ENCODE measurements around the gene MKNK1.

Gene MKNK1

DNA sequence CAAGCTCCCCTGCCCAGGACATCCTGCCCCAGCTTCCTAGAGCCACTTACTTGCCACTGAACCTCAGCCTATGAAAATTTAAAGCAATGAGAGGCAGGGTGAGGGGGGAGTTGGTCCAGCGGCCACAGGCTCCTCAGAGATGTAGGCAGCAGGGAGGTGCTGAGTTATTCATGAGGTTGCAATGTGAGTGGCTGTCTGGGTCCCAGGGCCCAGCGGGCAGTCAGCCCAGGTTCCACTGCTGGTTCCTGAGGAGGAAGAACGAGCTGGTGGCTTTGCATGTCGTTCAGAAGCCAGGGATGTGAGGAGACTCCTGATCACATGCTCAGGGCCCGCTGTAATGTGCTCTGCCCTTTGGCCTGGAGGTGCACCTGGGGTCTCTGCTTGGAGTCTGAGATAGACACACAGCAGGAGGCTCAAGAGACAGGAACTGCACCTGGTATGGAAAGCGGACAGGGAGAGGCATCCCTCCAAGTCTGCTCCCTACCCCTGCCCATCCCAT, 52.4 kb downstream of the MKNK1 start, which contains the start of gene KNCN:
Gene KNCN (minus strand): TSS at position 51 of the 499 bp plus-strand sequence. CDS start 432 bp downstream, outside the sequence.
- no peak for ATAC-seq (ENCODE audit: low read depth)
- Histone ChIP-seq H3K4me1 (ENCODE audit: insufficient read depth, poor library complexity, severe bottlenecking) (no peaks in the 10 kb centered on the region), H3K9me3 (ENCODE audit: severe bottlenecking) (no peaks in the 10 kb centered on the region), H3K27me3 (ENCODE audit: insufficient read depth, poor library complexity, severe bottlenecking) (no peaks in the 10 kb centered on the region), H3K4me3 (ENCODE audit: severe bottlenecking) (no peak within 1 kb of the TSS), H3K36me3 (ENCODE audit: low read depth) (no peaks in the 10 kb centered on the region), H3K27ac (ENCODE audit: poor library complexity, severe bottlenecking) (no peak within 1 kb of the TSS)
- DNase-seq (ENCODE audit: low spot score), result peak; percentile 34
- TF ChIP-seq, protein P1, sequence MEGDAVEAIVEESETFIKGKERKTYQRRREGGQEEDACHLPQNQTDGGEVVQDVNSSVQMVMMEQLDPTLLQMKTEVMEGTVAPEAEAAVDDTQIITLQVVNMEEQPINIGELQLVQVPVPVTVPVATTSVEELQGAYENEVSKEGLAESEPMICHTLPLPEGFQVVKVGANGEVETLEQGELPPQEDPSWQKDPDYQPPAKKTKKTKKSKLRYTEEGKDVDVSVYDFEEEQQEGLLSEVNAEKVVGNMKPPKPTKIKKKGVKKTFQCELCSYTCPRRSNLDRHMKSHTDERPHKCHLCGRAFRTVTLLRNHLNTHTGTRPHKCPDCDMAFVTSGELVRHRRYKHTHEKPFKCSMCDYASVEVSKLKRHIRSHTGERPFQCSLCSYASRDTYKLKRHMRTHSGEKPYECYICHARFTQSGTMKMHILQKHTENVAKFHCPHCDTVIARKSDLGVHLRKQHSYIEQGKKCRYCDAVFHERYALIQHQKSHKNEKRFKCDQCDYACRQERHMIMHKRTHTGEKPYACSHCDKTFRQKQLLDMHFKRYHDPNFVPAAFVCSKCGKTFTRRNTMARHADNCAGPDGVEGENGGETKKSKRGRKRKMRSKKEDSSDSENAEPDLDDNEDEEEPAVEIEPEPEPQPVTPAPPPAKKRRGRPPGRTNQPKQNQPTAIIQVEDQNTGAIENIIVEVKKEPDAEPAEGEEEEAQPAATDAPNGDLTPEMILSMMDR (IDR thresholded peaks at IDR 0.05; ENCODE audit: poor library complexity, severe bottlenecking), result no peak

DNA sequence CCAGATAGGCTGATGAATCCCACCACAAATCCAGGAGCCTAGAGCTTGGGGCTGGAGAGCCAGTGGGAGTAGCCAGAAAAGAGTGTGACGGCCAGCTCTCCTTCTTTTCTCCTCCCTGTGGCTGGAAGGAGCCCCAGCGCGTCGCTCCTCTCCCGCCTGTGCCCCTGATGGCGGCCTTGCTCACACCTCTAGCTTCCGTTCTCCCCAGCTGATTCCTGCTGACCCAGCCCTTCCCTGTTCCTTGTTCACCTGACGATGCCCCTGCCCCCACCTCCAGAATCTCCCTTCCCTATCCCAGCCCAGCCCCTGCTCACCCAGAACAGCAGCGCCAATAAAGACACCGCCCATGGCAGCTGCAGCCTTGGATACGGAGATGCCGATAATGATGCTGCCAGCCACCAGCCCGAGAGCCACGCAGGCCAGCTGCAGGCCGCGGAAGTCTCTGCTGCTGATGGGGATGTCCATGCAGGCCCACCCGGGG, 53.3 kb downstream of the MKNK1 start:
- TF ChIP-seq, protein P1 (IDR thresholded peaks at IDR 0.05; ENCODE audit: poor library complexity, severe bottlenecking), result no peak
- no peak overlapping the region for H3K4me3 ChIP-seq (ENCODE audit: severe bottlenecking)
- H3K27me3 ChIP-seq (ENCODE audit: insufficient read depth, poor library complexity, severe bottlenecking), result no peaks in the 10 kb centered on the region
- ATAC-seq (ENCODE audit: low read depth) (no peak), DNase-seq (ENCODE audit: low spot score) (peak; percentile 54)
- H3K9me3 ChIP-seq (ENCODE audit: severe bottlenecking), result no peaks in the 10 kb centered on the region
- H3K36me3 ChIP-seq (ENCODE audit: low read depth), result no peaks in the 10 kb centered on the region
- no peaks in the 10 kb centered on the region for H3K4me1 ChIP-seq (ENCODE audit: insufficient read depth, poor library complexity, severe bottlenecking)
- no peak overlapping the region for H3K27ac ChIP-seq (ENCODE audit: poor library complexity, severe bottlenecking)

DNA sequence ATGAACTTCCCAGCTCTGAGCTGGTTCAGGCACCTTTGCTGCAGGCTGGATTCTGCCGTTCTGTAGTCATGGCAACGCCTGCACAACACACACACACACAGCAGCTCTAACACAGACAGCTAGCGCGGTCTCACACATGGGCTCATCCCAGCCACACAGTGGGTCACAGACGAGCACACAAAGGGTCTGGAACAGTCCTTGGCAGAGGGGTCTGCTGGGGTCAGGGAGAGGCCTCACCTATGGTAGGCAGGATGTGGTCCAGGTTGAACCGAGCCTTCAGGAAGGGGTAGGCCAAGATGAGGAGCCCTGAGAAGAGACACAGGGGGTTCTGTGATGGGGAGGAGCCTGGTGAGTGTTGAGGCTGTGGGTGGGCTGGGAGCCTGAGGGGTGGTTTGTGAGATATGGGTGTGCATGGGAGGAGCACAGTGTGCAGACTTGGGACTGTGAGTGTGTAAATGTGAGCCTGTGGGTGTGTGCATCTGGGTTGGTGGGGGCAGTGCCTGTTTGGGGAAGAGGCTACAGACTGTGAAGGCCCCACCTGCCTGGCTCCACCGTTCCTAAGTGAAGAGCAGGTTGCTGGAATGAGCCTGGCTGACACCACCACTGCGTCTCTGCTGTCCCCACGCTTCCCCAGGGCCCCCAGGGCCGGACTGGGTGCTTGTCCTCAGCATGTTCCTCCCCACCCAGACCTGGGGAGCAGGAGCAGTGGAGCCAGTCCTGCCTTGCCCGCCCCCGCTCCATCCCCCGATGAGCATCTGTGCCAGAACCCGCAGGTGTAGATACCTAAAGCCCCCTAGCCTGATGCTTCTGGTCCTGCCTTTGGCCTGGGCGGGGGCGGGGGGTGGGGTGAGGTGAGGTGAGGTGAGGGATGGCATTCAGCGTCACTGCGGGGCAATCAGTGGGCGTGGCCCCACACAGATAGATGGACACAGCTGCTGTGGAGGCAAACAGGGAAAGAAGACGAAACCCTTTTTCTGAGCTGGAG, 54.1 kb downstream of the MKNK1 start:
- no peaks in the 10 kb centered on the region for H3K36me3 ChIP-seq (ENCODE audit: low read depth)
- TF ChIP-seq, protein P1 (IDR thresholded peaks at IDR 0.05; ENCODE audit: poor library complexity, severe bottlenecking), result no peak
- peak; percentile 17; the same call in 2 of the 3 replicates for ATAC-seq (ENCODE audit: low read depth)
- H3K27me3 ChIP-seq (ENCODE audit: insufficient read depth, poor library complexity, severe bottlenecking), result peaks cover 7% of the 10 kb centered on the region
- no peak overlapping the region for H3K27ac ChIP-seq (ENCODE audit: poor library complexity, severe bottlenecking)
- DNase-seq (ENCODE audit: low spot score), result peak; percentile 45
- no peaks in the 10 kb centered on the region for H3K4me1 ChIP-seq (ENCODE audit: insufficient read depth, poor library complexity, severe bottlenecking)
- no peak overlapping the region for H3K4me3 ChIP-seq (ENCODE audit: severe bottlenecking)
- no peaks in the 10 kb centered on the region for H3K9me3 ChIP-seq (ENCODE audit: severe bottlenecking)

DNA sequence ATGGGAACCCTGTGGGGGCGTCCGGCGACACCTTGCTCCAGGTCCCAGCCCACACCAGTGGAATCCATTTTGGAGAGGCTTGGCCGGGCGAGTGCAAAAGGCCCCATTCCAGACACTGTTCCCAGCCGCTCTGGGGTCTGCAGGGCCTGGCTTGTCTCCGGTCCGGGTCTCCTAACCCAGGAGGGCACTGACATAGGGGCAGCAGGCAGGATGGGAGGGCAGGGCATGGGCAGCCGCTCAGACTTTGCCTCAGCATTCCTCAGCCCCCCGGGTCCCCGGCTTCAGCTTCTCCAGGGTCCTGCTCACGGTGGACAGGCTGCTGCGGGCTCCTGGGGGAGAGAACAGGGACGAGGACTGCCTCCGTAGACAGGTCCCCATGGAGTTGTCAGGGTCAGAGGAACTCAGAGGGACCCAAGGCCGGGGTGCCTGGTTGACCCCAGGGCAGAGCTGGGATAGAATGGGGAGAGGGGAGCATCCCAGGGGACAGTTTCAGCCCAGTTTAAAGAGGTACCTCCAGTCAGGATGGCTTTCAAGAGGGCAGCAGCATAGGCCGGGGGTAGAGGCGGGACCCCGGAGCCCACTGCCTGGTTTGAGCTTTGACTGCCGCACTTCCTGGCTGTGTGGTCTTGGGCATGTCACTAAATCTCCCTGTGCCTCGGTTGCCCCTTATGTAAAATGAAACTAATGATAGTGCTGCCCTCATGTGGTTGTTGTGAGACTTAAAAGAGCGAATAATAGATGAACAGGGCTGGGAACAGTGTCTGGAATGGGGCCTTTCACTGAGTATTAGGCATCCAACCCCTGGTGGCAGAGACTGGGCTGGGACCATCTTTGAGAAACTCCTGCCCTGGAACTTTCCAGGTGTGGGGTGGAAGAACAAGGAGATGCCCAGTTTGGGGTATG, 56.3 kb downstream of the MKNK1 start:
- peak; percentile 60 for ATAC-seq (ENCODE audit: low read depth)
- TF ChIP-seq, protein P1 (IDR thresholded peaks at IDR 0.05; ENCODE audit: poor library complexity, severe bottlenecking), result peak; percentile 57
- H3K36me3 ChIP-seq (ENCODE audit: low read depth), result no peaks in the 10 kb centered on the region

More for the DNA sequence above, 56.3 kb downstream of the MKNK1 start:
- no peak overlapping the region for H3K27ac ChIP-seq (ENCODE audit: poor library complexity, severe bottlenecking)
- DNase-seq (ENCODE audit: low spot score), result no peak
- H3K9me3 ChIP-seq (ENCODE audit: severe bottlenecking), result no peaks in the 10 kb centered on the region
- no peaks in the 10 kb centered on the region for H3K4me1 ChIP-seq (ENCODE audit: insufficient read depth, poor library complexity, severe bottlenecking)
- H3K27me3 ChIP-seq (ENCODE audit: insufficient read depth, poor library complexity, severe bottlenecking), result peaks cover 20% of the 10 kb centered on the region
- H3K4me3 ChIP-seq (ENCODE audit: severe bottlenecking), result no peak overlapping the region

Measured in RWPE2 (cell line).